Stimulated activated CD8-positive, alpha-beta memory T cell treated with anti-CD3 and anti-CD28 coated beads, Interleukin-15, amount 100 ng/mL, for 24 hours (primary cell): Measurements from ENCODE around the gene APC.
A peak's percentile ranks its signal among the peaks of the same experiment; 100 is the strongest.

Source experiments
- DNase-seq: peaks from one replicate; pipeline ENCODE4 v3.0.0-alpha.2; 2020; ENCODE audit warnings: low read depth

Gene APC

DNA sequence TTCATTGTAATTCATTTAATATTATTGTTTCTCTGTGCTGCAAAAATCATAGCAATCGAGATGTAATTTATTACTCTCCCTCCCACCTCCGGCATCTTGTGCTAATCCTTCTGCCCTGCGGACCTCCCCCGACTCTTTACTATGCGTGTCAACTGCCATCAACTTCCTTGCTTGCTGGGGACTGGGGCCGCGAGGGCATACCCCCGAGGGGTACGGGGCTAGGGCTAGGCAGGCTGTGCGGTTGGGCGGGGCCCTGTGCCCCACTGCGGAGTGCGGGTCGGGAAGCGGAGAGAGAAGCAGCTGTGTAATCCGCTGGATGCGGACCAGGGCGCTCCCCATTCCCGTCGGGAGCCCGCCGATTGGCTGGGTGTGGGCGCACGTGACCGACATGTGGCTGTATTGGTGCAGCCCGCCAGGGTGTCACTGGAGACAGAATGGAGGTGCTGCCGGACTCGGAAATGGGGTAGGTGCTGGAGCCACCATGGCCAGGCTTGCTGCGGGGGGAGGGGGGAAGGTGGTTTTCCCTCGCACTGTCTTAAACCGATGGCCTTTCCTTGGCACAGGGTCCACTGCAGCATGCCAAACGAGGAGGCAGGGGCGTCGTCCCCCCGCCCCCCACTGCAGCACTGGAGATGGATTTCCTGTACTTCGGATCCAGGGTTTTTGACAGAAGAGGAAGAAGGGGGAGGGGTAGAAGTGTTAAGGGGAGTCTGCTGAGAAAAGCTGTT, at the start of gene APC:
Gene APC, plus strand, starts transcription at position 423 of the 728 bp plus-strand sequence. CDS start 17,006 bp downstream, outside the sequence.
- peak; percentile 58 for DNase-seq

- DNase-seq, result no peak
These were observed 48.4 kb upstream of the APC start for GRCh38 chr5:112689155-112689909.

GRCh38 chr5:112690605-112691338, 46.9 kb upstream of the APC start:
- no peak for DNase-seq

- no peak for DNase-seq
These were observed 46.4 kb upstream of the APC start for GRCh38 chr5:112691339-112691680.

DNA sequence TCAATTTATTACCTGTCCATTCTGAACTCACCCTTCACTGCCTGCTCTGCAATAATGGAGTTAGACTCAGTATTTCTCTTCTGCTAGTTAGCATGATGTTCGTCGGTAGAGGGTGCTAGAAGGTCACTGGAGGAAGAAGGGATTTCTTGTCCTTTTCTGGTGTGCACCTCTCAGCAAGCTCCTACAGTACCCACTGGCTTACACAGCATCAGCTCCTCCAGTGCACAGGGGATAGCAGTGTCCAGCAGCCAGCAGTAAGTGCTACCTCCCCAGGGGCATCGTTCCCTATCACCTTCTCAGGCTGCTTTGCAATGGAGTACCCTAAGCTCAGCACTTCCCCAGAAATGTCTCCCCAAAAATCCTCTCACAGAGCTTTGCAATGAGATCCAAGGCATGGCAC, 45.9 kb upstream of the APC start:
- no peak for DNase-seq

DNA sequence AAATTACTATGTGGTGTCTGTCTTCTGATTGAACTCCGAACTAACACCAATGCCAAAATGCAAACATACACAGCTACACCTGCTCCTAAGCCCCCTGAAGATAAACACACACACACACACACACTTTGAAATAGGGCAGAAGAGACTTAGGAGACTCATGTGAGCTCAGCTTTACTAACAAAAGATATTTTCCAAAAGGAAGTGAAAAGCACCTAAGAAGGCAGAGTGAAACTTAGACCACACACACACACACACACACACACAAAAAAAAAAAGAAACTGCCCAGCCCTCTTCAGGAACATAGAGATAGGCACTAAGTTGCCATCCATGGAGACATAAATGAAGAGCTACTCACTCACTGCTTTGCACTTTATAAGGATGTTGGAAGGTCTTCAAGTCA, 45.2 kb upstream of the APC start:
- no peak for DNase-seq

DNA sequence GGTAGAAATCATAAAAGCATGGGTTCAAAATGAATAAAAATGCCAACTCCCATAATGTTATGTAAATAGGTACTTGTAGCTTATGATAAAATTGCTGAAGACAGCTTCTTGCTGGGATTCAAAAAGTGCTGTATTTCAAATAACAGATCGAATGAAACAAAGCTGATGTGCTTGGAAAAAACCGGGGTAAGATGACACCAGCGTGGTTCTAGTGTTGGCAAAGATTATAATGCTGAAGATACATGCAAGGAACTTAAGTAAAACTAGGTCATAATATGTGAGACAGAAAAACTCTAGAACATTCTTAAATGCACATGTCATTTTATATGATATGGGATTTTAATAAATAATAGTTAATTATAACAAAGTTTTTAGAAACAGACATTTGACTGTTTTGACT, 44.4 kb upstream of the APC start:
- DNase-seq, result no peak

GRCh38 chr5:112694853-112695709, 42.6 kb upstream of the APC start:
- no peak for DNase-seq

- no peak for DNase-seq
These were observed 40.9 kb upstream of the APC start for GRCh38 chr5:112696786-112697185.

DNA sequence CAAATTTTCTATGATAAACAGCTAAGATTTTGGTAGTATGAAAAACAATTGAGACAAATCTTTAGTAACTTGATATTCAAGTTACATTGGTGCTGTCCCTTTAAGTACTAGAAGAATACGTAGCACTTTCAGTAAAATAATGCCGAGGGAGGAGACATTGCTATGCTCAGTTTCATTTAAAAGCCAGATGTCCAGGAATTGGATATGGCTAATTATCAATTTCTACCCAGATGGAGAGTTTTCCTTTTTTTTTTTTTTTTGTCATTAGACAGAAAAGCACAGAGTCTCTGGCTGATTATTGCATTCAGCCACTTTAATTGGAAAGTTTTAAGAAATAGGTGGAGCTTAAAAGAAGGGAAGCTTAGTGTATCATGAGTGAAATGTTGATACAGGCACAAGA, 40.4 kb upstream of the APC start:
- no peak for DNase-seq

DNA sequence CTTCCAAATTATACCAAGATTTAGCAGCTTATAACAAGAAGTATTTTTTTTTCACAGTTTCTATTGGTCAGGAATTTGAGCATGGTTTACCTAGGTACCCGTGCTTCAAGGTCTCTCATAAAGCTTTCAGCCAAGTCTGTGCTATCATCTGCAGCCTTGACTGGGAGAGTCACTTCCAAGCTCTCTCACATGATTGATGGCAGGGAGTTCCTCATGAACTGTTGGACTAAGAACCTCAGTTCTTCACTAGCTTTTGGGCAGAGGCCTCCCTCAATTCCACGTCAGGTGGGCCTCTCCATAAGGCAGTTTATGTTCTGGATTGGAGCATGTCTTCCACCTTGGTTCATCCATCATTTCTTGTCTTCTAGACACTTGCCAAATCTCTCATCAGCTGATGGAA, 39.9 kb upstream of the APC start:
- no peak for DNase-seq

- no peak for DNase-seq
These were observed 33.5 kb upstream of the APC start for GRCh38 chr5:112703866-112704820.

DNA sequence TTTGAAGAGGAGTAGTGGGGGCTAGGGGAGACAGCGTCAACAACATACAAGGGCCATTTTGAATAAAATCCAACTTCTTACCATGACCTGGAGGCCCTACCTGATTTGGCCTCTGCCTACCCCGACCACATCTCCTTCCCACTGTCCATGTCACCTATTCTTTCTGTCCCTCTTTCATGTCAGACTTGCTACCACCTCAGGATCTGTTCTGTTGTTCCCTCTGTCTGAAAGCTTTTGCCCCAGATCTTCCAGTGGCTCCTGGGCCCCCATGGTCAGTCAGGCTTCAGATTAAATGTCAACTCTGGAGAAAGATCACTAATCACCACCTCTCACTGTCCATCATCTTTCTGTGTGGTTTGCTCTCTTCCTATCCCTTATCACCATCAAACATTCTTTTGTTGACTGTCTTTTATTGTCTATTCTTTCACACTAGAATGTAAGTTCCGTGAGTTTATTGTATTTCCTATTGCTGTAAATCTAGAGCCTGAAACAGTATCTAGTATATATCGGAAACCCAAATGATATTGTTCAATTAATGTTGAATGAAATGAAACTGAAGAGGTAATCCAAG, 31.2 kb upstream of the APC start:
- DNase-seq, result no peak

GRCh38 chr5:112707187-112708102, 30.2 kb upstream of the APC start:
- DNase-seq, result peak; percentile 80

DNA sequence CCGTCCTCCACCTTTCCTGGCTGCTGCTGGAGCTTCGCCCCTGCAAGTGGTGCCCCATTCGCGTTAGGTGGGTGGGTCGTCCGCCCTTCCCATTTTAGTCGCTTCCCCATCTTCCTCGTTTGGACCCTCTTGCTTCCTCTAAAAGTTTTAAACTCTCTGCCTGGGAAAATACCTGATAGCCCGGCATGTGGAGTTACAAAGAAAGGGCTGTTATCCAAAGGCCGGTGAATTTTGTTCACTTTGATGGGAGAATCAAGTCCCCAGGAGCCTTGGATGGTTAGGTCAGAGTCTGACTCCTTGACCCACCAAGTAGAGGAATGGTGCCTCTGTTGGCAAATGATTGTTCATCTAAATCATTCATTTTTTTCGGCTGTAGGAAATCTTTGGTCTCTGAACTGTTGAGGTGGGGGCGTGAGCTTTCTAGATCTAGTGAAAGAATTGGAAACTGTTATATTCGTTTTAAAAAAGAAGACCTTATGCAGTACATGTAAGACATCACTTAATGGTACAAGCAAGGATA, 29.5 kb upstream of the APC start:
- no peak for DNase-seq

- DNase-seq, result no peak
These were observed 28.3 kb upstream of the APC start for GRCh38 chr5:112709416-112709815.

DNA sequence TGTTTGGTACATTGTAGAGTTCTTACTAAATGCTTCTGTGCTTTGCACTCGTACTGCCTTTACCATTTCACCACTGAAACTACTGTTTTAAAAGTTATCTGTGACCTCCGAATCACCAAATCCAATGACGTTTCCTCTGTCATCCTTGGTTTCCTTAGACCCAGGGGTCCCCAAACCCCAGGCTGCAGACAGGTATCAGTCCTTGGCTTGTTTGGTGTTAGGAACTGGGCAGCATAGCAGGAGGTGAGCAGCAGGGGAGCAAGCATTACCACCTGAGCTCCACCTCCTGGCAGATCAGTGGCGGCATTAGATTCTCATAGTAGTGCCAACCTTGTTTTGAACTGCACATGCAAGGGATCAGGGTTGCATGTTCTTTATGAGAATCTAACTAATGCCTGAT, 26.8 kb upstream of the APC start:
- DNase-seq, result no peak

DNA sequence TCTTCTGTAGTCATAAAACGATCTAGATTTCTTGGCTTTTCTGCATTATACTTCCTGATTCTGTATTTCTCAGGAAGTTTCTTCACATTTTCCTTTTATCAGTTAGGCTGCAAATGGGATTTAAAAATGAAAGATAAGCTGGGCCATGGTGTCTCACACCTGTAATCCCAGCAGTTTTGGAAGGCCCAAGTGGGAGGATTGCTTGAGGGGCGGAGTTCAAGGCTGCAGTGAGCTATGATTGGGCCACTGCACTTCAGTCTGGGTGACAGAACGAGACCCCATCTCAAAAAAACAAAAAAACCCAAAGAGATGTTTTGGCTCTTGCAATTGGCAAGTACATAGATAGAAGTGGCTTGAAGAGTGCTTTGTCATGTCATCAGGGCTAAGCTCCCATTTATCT, 26.2 kb upstream of the APC start:
- no peak for DNase-seq

DNA sequence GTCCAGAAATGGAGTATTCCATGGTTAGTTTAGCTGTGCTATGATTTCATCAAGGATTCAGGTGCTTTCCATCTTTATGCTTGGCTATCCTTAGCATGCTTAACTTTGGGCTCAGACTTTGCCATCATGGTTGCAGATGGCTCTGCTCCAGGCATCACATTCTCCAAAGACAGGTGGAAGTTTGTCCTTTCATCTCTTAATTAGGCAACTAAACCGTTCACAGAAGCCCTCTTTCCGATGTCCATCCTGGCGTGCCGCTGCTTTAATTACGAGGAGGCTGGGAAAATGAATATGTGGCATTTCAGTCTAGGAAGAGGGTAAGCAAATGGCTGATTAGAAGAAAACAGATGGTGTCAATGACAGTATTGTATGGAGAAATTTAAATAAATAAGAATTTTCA, 24.5 kb upstream of the APC start:
- DNase-seq, result no peak
